Activated CD4-positive, alpha-beta T cell treated with anti-CD3 and anti-CD28 coated beads for 36 hours (primary cell): Measurements from ENCODE around the gene CCDC97. TPM values are rescaled to one million over a fixed set of nuclear protein-coding genes. Genes with fewer than 3 reads are reported as not detected.

Experiments used
- ATAC-seq: fragments of 200-7000 bp; cut with Tn5 transposase; one replicate; pipeline ENCODE4 v1.10.0; 2021; ENCODE audit warnings: mild to moderate bottlenecking, moderate library complexity
- CTCF ChIA-PET: fragments of 350-600 bp; sonication (Branson Sonifier 250); formaldehyde crosslinking; loops from one replicate; lab custom pipeline; 2021; ENCODE audit warnings: antibody characterized with exemption; lab: Charles Lee
- POLR2A ChIA-PET: fragments of 350-600 bp; sonication (Branson Sonifier 250); formaldehyde crosslinking; loops from one replicate; lab custom pipeline; 2021; ENCODE audit warnings: antibody characterized with exemption, inconsistent platforms; lab: Charles Lee
- DNase-seq: peaks from one replicate; pipeline ENCODE4 v3.0.0-alpha.2; 2020
- H3K27ac Mint-ChIP-seq: one replicate; pipeline ENCODE4 v1.8.0; 2021; ENCODE audit warnings: mixed read lengths
- H3K27me3 Mint-ChIP-seq: one replicate; pipeline ENCODE4 v1.8.0; 2021; ENCODE audit warnings: mixed read lengths
- H3K36me3 Mint-ChIP-seq: one replicate; pipeline ENCODE4 v1.8.0; 2021; ENCODE audit warnings: low read depth, mixed read lengths
- H3K4me1 Mint-ChIP-seq: one replicate; pipeline ENCODE4 v1.8.0; 2021; ENCODE audit warnings: mixed read lengths
- H3K4me3 Mint-ChIP-seq: one replicate; pipeline ENCODE4 v1.8.0; 2021; ENCODE audit warnings: mild to moderate bottlenecking, moderate library complexity, mixed read lengths
- H3K9me3 Mint-ChIP-seq: one replicate; pipeline ENCODE4 v1.8.0; 2021; ENCODE audit warnings: low read depth, mixed read lengths
- intact Hi-C, 2 experiments: fragments of 100-400 bp; cut with DNase I in 1 of 2; cut with micrococcal nuclease in 1 of 2; formaldehyde crosslinking; loops; one replicate each; pipeline versions ENCODE4 v1.14.2 to v1.15.1; 2022 to 2024; cut with DNase I, micrococcal nuclease
- total RNA-seq, 2 experiments: library from RNA; stranded (reverse); gene quantifications; one replicate each; pipeline ENCODE4 v1.2.3, GENCODE V29; 2021

The CCDC97 gene
- total RNA-seq, 2 experiments from 2014 or later = 21.2 to 21.4 TPM

GRCh38 chr19:41307954-41308449 is 2.0 kb upstream of the CCDC97 start:
- peaks cover 38% of the 10 kb centered on the region for H3K36me3 Mint-ChIP-seq
- intact Hi-C loops = loop anchor here (1.0 to 5.0 kb wide), 6 partner anchors 46 to 591 kb away; partner anchors contain the start of genes COQ8B (in 1 of the 2) and ITPKC (in 1 of the 2)
- H3K4me3 Mint-ChIP-seq = peak overlapping the region; percentile 91
- H3K27ac Mint-ChIP-seq = peak overlapping the region; percentile 97
- no peaks in the 10 kb centered on the region for H3K27me3 Mint-ChIP-seq
- H3K9me3 Mint-ChIP-seq = no peaks in the 10 kb centered on the region
- POLR2A ChIA-PET = interaction anchor here (1.4 to 2.8 kb wide), 2 partner anchors 11 to 45 kb away, joined by 4 to 22 read pairs; partner anchors contain the start of gene HNRNPUL1
- no peak for DNase-seq
- no peak for ATAC-seq
- H3K4me1 Mint-ChIP-seq = peaks cover 78% of the 10 kb centered on the region
- CTCF ChIA-PET = interaction anchor here (0.6 to 3.4 kb wide), 24 partner anchors 9 to 844 kb away, joined by 3 to 36 read pairs (median 4); partner anchors contain the start of genes B9D2 and HNRNPUL1

GRCh38 chr19:41308450-41309179 is 1.4 kb upstream of the CCDC97 start:
- POLR2A ChIA-PET = interaction anchor here (0.6 to 2.8 kb wide), 6 partner anchors 12 to 288 kb away, joined by 3 to 22 read pairs (median 4); partner anchors contain the start of gene HNRNPUL1
- intact Hi-C loops = loop anchor here (1.0 to 5.0 kb wide), 6 partner anchors 46 to 591 kb away; partner anchors contain the start of genes COQ8B (in 1 of the 2) and ITPKC (in 1 of the 2)

GRCh38 chr19:41309180-41310032 is 566 bp upstream of the CCDC97 start:
- Mint-ChIP-seq H3K27me3 (no peaks in the 10 kb centered on the region), H3K9me3 (no peaks in the 10 kb centered on the region), H3K4me1 (peaks cover 71% of the 10 kb centered on the region), H3K27ac (peak overlapping the region; percentile 97), H3K4me3 (peak overlapping the region; percentile 91), H3K36me3 (peaks cover 35% of the 10 kb centered on the region)
- ChIA-PET CTCF (interaction anchor here (0.6 to 3.4 kb wide), 25 partner anchors 8 to 559 kb away, joined by 3 to 36 read pairs (median 4); partner anchors contain the start of genes B9D2 and HNRNPUL1), POLR2A (interaction anchor here (0.6 to 2.8 kb wide), 7 partner anchors 19 to 289 kb away, joined by 3 to 22 read pairs (median 3); partner anchors contain the start of gene HNRNPUL1)
- intact Hi-C loops = loop anchor here (1.0 to 5.0 kb wide), 12 partner anchors 15 to 592 kb away; partner anchors contain the start of genes B9D2 (in 1 of the 2), BCKDHA (in 1 of the 2), COQ8B (in 1 of the 2) and DMAC2 (in 1 of the 2)
- ATAC-seq (peak; percentile 5), DNase-seq (peak; percentile 41)

More at GRCh38 chr19:41308450-41309179, 1.4 kb upstream of the CCDC97 start:
- peak; percentile 50 for ATAC-seq
- H3K4me1 Mint-ChIP-seq = peaks cover 78% of the 10 kb centered on the region
- no peaks in the 10 kb centered on the region for H3K9me3 Mint-ChIP-seq
- CTCF ChIA-PET = interaction anchor here (0.6 to 3.4 kb wide), 37 partner anchors 9 to 651 kb away, joined by 3 to 36 read pairs (median 4); partner anchors contain the start of genes B9D2 and HNRNPUL1
- peak overlapping the region; percentile 97 for H3K27ac Mint-ChIP-seq
- H3K27me3 Mint-ChIP-seq = no peaks in the 10 kb centered on the region
- peak overlapping the region; percentile 91 for H3K4me3 Mint-ChIP-seq
- DNase-seq = peak; percentile 95
- H3K36me3 Mint-ChIP-seq = peaks cover 39% of the 10 kb centered on the region

- DNase-seq = no peak
- Mint-ChIP-seq H3K4me1 (peaks cover 57% of the 10 kb centered on the region), H3K36me3 (peaks cover 24% of the 10 kb centered on the region), H3K27ac (peak overlapping the region; percentile 97), H3K9me3 (no peaks in the 10 kb centered on the region), H3K27me3 (no peaks in the 10 kb centered on the region), H3K4me3 (peak overlapping the region; percentile 91)
- POLR2A ChIA-PET = interaction anchor here (0.6 kb wide), 1 partner anchor 48 kb away, joined by 3 read pairs; no protein-coding TSS in a partner anchor
- ATAC-seq = no peak
- CTCF ChIA-PET = interaction anchor here (1.2 to 2.6 kb wide), 3 partner anchors 10 to 40 kb away, joined by 3 to 12 read pairs (median 4); no protein-coding TSS in a partner anchor
- intact Hi-C loops = loop anchor here in 1 of 2 experiments (2.0 to 5.0 kb wide), 2 partner anchors 126 to 512 kb away; partner anchors contain the start of genes DMAC2 and EGLN2
These were observed 1.1 kb downstream of the CCDC97 start for GRCh38 chr19:41311072-41311471.

- peaks cover 29% of the 10 kb centered on the region for H3K36me3 Mint-ChIP-seq
- CTCF ChIA-PET = interaction anchor here (1.2 to 1.3 kb wide), 2 partner anchors 11 to 14 kb away, joined by 3 to 4 read pairs; no protein-coding TSS in a partner anchor
- DNase-seq (no peak), ATAC-seq (no peak)
- peaks cover 53% of the 10 kb centered on the region for H3K4me1 Mint-ChIP-seq
- intact Hi-C loops = loop anchor here in 1 of 2 experiments (2.0 to 5.0 kb wide), 2 partner anchors 126 to 513 kb away; partner anchors contain the start of genes DMAC2 and EGLN2
- peak overlapping the region; percentile 3 for H3K27ac Mint-ChIP-seq
- no peaks in the 10 kb centered on the region for H3K9me3 Mint-ChIP-seq
- H3K4me3 Mint-ChIP-seq = peak overlapping the region; percentile 91
- H3K27me3 Mint-ChIP-seq = no peaks in the 10 kb centered on the region
- POLR2A ChIA-PET = interaction anchor here (0.6 to 1.2 kb wide), 2 partner anchors 9 to 49 kb away, joined by 3 to 4 read pairs; no protein-coding TSS in a partner anchor
These were observed 1.6 kb downstream of the CCDC97 start for GRCh38 chr19:41311613-41312012.

GRCh38 chr19:41316306-41316920 is 6.4 kb downstream of the CCDC97 start:
- DNase-seq (no peak), ATAC-seq (no peak)
- H3K27ac Mint-ChIP-seq = peak overlapping the region; percentile 48
- no peaks in the 10 kb centered on the region for H3K27me3 Mint-ChIP-seq
- peaks cover 48% of the 10 kb centered on the region for H3K36me3 Mint-ChIP-seq
- H3K9me3 Mint-ChIP-seq = no peaks in the 10 kb centered on the region
- POLR2A ChIA-PET = no interaction called here
- H3K4me1 Mint-ChIP-seq = peaks cover 22% of the 10 kb centered on the region
- CTCF ChIA-PET = no interaction called here
- intact Hi-C loops = no loop called here
- no peak overlapping the region for H3K4me3 Mint-ChIP-seq

- H3K27me3 Mint-ChIP-seq = no peaks in the 10 kb centered on the region
- peaks cover 37% of the 10 kb centered on the region for H3K36me3 Mint-ChIP-seq
- intact Hi-C loops = no loop called here
- ChIA-PET CTCF (interaction anchor here (0.9 to 1.1 kb wide), 2 partner anchors 11 to 33 kb away, joined by 3 read pairs; no protein-coding TSS in a partner anchor), POLR2A (no interaction called here)
- H3K4me1 Mint-ChIP-seq = peaks cover 13% of the 10 kb centered on the region
- no peaks in the 10 kb centered on the region for H3K9me3 Mint-ChIP-seq
- no peak overlapping the region for H3K4me3 Mint-ChIP-seq
- no peak overlapping the region for H3K27ac Mint-ChIP-seq
- no peak for ATAC-seq
- DNase-seq = no peak
These were observed 8.9 kb downstream of the CCDC97 start for GRCh38 chr19:41318696-41319499.

GRCh38 chr19:41319500-41320184 is 9.7 kb downstream of the CCDC97 start:
- ChIA-PET POLR2A (no interaction called here), CTCF (interaction anchor here (1.1 kb wide), 1 partner anchor 12 kb away, joined by 3 read pairs; no protein-coding TSS in a partner anchor)
- DNase-seq (no peak), ATAC-seq (no peak)
- H3K27me3 Mint-ChIP-seq = no peaks in the 10 kb centered on the region
- peaks cover 16% of the 10 kb centered on the region for H3K4me1 Mint-ChIP-seq
- H3K9me3 Mint-ChIP-seq = no peaks in the 10 kb centered on the region
- peaks cover 37% of the 10 kb centered on the region for H3K36me3 Mint-ChIP-seq
- no peak overlapping the region for H3K27ac Mint-ChIP-seq
- intact Hi-C loops = no loop called here
- no peak overlapping the region for H3K4me3 Mint-ChIP-seq

- peaks cover 39% of the 10 kb centered on the region for H3K36me3 Mint-ChIP-seq
- ChIA-PET POLR2A (no interaction called here), CTCF (no interaction called here)
- intact Hi-C loops = no loop called here
- DNase-seq (no peak), ATAC-seq (no peak)
- no peaks in the 10 kb centered on the region for H3K9me3 Mint-ChIP-seq
- H3K4me1 Mint-ChIP-seq = peaks cover 21% of the 10 kb centered on the region
- no peak overlapping the region for H3K4me3 Mint-ChIP-seq
- no peak overlapping the region for H3K27ac Mint-ChIP-seq
- no peaks in the 10 kb centered on the region for H3K27me3 Mint-ChIP-seq
These were observed 10.2 kb downstream of the CCDC97 start for GRCh38 chr19:41320185-41320518.
